ENCODE data around the gene AKR1C2.
"Not testable (repeated sequence)": the region's sequence is repeated elsewhere in the genome, so short reads cannot be mapped to it uniquely, and the experiment has no call there.

AKR1C2 gene

DNA sequence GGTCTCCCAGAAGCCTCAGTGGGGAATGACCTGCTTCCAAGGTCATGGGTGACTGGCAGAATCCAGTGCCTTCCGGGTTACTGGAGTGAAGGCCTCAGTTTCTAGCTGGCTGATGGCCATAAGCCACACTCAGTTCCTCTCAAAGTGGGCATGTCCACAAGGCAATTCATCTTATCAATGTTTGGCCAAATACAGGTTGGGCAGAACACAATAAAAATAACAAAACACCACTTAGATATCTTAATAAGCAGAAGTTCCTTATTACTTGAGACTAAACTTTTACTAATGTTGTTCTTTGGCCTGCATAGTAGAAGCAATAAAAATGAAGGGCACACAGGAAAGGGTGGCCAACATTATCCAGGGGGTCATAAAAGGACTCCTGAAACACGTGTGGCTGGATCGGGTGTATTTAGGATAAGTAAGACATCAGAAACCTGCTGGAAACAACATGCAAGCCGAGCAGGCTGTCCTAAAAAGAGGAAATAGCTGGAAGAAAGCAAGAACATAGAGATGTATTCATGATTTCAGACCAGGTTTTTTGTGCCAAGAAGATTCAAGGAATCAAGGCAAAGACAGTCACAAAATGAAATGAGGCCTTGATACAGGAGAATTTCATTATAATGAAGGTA lies 19.6 kb upstream of the AKR1C2 start:
- DNase-seq: no peak

DNA sequence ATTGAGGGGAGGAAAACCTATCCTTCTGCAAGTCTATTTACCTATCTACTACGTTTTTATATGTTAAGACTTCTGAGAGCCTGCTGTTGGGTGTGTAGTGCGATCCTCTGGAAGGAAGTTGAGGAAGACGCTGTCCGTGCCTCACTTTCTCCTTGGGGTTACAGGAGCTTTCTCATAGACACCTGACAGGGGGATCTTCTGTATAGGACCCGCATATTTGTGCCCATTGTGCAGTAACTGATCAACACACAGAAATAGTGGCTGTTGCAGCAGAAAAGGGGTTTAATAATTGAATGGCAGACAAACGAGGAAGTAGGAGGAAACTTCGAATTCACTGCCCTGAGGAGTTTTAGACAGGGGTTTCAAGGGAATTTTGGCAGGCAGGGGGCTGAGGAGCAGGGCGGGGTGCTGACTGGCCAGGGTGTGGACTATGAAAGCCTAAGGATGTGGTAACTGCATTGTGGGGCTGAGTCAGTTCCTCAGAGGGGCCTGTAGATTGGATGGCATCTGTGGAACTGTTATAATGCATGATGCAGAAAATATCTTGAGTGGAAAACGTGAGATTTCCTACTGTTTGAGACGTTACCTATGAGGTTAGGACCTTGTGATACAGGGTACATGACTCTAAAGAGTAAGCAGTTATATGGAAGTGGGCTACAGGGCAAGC lies 18.1 kb upstream of the AKR1C2 start:
- DNase-seq: not testable (repeated sequence)

DNA sequence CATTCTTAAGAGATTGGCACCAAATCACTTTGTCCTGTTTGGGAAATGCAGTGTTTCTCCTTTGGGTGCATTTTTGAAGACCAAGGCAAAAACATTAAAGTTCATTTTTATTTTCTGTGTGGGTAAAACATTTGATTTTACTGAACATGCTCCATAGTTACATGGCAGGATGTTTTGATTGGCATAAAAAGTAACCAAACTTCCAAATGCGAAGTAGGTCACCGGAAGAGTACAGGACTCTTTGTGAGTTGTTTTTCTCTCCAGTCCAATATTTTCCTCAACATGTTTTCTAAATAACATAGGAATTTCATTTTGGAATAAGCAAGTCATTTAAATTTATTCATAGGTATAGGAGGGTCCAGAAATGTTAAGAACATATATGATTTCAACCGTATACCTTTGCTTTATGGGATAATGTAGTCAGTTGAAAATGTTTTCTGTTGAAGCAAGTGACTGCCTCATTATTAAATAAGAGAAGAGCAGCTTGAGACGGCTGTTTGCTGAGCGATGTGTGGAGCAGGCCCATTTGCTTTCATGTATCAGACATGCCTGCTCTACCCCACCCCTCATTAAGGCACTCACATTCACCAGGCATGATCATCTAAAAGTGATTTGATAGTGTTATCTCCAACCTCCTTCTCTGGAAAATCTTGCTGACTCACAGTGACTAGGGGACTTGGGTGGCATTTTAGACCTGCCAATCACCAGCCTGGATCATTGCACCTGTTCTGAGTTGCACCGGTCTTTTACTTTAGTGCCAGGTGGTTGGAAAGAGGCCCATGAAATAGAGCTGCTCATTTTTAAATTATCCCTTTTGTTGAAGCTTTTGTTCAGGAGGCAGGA lies 16.3 kb upstream of the AKR1C2 start:
- DNase-seq: not testable (repeated sequence)

DNA sequence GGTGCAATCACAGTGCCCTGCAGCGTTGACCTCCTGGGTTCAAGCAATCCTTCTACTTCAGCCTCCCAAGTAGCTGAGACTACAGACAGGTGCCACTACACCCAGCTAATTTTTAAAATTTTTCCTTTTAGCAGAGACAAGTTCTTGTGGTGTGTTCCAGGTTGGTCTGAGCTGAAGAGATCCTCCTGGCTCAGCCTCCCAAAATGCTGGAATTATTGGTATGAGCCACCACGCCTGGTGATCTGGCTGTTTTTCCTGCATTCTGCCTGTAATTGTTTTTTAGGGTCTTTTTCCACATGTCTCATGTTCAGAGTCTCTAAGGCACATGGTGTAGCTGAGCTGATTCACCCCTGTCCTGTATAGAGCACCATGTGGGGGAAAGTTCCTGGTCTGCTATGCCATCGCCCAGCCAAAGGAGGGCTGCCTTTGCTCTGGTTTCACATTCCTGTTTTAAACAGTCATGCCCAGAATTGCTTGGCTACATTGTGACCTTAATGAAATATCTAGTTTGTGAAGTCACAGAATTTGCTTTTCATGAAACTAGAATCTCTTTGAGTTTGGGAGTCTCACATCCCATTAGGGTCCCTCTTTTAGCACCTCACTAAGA lies 15.1 kb upstream of the AKR1C2 start:
- not testable (repeated sequence) for DNase-seq

DNA sequence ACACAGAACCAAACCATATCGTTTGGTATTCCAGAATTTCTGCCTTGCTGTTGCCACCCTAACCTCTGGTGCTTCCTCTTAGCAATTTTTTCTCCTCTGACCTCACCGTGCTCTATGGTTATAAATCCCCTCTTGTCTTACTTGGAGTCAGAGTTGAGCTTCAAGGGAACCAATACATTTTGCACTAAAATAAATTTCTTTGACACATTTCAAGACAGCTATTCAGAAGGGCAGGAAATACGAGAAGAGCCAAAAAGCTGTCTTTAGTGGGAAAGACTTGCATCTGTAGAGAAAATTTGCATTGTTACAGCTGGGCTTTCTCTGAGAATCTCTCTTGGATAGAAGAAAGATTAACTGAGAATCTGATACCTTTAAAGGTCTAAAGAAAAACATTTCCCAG lies 14.5 kb upstream of the AKR1C2 start:
- no peak for DNase-seq

DNA sequence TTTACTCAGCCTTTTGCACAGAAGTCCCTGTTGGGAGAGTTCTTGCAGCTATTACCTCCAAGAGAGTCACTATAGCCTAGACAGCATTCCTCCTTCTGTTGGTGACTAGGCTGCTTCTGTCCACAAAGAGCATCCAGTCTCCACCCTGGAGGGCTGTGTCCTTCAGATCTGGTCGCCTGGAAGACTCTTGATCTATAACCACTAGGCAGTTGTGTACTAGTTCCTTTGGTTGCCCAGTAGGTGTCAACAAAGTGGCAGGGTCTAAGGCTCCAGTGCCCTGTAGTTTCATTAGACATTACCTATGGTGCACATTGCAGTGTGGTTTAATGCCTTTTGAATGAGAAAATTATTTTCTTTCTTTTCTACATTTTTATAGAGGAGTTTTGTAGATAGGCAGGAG lies 11.3 kb upstream of the AKR1C2 start:
- DNase-seq: no peak

DNA sequence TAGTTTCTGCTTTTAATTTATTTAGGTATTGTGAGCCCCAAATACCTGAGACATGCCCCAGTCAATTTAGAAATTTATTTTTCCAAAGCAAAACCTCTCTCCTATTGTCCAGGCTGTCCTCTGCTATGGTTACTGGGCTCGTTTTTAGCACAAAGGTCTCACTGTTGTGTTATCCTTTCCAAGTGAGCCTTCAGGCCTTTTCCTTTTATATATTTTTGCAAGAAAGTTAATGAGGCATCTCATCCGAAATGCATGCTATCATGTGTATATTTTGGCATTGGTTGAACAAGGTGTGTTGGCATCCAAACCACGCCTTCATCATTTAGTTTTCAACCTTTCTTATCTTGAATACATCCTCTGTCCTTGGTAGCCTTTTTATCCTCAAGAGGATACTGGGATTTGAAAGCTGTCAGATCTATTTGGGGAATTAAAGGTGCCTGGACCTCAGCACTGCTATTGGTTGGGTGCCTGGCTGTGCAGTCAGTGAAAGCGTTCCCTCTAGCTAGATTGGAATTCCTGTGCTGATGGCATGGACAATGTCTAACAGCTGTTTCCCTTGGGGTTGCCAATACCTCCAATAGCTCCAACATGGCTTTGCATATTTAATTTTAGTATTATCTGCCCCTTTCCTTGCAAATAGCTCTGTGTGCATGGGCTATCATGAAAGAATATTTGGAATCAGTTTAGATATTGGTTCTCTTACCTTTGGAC lies 10.7 kb upstream of the AKR1C2 start:
- not testable (repeated sequence) for DNase-seq

DNA sequence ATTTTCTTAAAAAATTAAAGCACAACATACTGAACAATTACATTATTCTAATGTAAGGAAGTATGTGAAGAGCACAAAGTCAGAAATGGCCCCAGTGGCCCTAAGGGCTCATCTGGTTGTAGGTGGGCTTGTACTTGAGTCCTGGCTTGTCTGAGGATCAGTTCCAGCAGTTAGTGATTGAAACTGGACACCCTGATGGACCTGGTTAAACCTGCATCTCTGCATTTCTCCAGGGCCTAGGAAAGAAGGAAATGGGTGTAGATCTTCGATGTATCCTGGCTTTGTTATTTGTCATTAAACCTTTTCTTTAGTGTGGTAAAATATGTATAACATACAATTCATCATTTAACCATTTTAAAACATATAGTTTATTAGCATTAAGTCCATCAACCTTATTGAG lies 9.7 kb upstream of the AKR1C2 start:
- DNase-seq: no peak

DNA sequence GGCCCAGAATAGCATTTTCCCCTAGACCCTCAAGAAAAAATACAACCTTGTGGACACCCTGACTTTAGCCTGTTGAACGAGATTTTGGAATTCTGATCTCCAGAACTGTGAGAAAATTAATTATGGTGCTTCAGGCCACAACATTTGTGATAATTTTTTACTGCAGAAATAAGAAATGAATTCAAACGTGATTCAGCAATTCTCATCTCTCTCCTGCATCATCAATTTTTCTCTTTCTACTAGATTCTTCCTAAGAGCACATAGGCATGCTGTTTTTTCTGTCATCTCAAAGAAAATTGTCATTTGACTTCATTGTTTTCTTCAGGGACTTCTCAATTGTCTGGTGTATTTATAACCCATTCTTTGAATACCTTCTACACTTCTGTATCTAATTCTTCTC lies 8.9 kb upstream of the AKR1C2 start:
- no peak for DNase-seq

DNA sequence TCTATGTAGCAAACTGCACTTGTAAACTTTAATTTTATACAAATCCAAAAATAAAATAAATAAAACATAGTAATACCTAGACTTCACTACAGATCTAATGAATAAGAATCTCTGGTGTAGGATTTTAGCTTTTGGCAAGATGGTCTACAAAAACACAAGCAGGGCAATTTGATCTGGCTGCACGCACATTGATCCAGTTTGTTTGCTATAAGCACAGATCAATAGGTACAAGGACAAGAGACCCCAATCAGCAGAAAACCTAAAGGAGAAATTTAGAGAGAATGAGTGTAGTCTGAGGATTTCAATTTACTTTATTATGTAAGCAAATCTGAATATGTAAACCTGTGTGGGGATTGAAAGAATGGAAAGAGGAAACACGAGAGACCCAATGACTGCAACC lies 7.7 kb upstream of the AKR1C2 start:
- DNase-seq: not testable (repeated sequence)

DNA sequence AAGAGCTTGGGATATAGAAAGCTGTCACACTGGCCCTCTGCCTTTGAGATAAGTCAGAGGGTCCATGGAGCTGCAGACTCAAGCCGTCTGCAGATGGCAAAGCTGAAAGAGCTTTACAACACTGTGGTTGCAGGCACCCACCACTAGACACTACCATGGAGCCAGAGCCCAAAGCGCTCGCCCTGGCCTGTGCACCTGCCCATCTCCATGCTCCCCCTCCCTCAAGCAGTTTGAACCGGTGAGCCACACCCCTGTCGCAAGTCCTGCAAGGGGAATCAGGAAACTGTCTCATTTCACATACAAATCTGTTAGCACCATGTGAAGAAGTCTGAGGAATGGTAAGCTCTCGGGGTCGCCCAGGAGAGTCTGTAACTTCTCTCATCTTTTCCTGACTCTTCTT lies 6.4 kb upstream of the AKR1C2 start:
- not testable (repeated sequence) for DNase-seq

DNA sequence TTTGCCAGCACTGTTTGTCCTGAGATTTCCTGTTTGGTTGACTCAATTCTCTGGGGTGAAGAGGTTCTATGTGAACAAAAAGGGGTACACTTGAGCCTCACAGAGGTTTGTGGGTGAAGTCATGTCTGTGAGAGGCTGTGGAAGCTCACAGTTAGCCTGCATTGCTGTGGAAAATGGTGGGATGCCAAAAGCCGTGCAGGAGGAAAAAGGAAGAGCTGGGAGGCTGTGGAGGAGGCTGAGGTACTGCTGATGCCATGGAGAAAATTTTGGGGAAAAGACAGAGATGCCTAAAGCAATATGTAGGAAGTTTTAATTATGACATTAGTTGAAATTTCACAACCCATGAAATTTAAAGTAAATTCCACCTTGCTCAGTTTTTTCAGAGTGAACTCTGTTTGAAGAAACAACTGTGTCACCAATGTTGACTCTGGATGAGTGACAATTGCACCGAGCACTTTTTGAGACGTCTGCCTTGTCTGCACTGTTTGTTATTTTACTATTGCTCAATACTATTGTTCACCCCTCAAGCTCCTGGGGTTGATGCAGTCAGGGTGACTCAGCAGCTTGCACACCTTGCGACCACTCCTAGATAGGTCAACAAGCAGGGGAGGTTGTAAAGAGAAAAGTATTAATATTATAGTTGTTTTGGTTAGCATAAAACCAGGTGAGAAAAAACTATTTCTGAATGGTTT lies 5.3 kb upstream of the AKR1C2 start:
- DNase-seq: not testable (repeated sequence)

DNA sequence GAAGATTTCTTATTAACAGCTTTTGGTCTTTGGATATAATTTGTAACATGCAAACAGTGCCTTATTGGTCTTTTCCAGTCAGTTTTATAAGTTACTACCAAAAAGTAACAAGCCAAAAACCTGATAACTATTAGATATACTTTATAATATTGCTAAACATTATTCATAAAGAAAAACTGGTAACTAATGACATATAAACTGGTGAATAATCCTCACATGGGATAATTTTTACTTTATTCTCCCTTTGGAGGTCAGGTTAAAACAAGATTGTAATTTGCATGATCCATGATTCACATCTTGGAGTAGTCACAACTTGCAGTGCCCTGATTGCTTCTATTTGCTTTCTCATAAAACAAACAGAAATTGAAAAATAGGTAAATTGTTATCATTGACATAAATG lies 844 bp upstream of the AKR1C2 start:
- DNase-seq: not testable (repeated sequence)

DNA sequence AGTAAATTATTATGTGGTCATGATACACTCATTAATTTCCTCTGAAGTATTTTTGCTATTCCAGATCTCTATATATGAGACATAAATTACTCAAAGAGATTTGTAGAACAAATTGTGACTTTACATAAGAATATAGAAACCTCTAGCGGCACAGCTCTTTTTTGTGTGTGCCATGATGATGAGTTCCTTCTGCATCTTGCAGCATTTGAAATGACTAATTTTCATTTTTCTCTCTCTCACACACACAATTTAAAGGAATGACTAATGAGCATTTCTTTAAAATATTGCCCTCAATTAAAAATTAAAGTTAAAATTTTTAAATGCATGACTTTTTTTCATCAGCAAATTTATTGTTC lies 351 bp upstream of the AKR1C2 start:
- DNase-seq: not testable (repeated sequence)

DNA sequence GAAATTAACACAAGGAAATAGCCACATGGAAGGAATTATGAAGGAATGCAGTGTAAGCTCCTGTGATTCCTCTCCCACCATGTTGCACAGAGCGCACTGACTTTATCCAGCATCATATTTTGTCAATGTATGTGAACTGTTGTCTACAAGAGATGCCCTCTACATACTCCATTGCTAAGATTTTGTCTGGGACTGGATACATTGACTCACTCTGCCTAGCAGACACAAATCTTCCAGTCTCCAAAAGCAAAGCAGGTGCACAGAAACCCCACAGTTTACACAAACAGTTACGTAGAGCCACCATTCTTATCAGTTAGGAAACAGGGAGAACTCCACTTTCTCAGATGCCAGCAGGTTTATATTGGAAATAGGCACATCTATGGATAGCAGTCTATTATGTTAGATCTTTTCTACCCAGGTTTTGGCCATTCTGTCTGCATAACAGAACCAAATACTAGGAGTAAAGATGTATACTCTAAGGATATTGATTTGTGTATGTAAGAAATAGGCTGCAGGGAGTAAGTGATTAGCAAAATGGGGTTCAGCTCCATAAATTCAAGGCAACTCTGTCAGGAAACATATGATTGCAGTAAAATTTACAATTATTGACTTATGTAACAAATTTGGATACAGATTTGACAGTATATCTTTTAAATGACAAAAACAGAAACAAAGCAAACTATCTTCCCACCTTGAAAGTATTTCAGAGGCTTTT lies 1.5 kb downstream of the AKR1C2 start:
- DNase-seq: no peak

DNA sequence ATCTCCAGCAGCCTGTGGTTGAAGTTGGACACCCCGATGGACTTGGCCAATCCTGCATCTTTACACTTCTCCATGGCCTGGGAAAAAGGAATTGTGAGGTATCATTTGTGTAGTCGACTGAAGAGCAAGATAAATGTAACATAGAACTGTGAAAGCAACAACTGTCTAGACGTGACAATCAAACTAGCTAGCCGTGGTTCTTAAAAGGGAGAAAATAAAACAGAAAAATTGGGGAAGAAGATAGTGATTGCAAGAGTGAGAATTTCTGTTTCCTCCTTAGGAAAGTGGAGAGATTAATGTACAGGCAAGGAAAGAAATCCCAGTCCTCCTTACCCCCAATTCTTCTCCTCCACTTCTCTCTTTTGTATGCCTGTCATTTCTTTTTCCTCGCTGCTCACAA lies 5.0 kb downstream of the AKR1C2 start:
- DNase-seq: no peak

DNA sequence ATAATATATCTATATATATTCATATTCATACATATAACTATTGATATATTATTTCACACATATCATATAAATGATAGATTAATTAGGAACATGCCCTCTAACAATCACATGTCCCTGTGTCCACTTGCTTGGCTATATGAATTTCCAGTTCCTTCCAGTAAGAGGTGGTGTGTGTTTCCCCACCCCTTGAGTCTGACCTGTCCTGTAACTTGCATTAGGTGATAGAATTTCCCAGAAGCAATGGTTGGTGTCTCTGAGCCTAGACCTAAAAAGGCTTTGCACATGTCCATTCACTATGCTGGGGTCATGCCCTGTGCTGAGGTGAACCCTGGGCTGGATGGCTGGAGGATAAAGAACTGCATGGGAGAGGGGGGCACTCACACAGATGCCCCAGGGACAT lies 9.4 kb downstream of the AKR1C2 start:
- not testable (repeated sequence) for DNase-seq

DNA sequence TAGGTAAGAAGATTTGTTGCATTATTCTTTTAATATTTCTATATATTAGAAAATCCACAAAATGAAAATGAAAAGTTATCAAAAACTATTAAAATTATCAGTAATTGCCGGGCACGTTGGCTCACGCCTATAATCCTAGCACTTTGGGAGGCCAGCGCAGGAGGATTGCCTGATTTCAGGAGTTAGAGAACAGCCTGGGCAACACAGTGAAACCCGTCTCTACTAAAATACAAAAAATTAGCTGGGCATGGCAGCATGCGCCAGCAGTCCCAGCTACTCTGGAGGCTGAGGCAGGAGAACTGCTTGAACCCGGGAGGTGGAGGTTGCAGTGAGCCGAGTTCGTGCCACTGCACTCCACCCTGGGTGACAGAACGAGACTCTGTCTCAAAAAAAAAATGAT lies 11.1 kb downstream of the AKR1C2 start:
- DNase-seq: not testable (repeated sequence)

DNA sequence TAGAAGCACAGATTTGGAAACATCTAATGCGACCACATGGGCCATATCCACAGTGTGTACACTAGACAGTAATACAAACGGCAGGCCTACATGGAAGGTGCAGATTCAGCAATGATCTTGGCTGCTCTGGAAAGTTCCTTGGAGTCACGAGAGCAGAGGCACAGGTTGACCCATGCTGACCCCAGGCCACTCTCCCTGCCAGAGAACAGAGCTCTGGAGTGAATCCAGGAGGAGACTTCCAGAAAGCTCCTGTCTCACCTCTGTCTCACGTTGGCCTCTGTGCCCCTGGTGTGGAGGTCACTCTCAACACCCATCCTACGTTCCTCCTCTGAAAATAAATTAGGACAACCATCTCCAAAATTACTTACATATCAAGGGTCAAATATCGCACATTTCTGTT lies 12.2 kb downstream of the AKR1C2 start:
- DNase-seq: not testable (repeated sequence)

DNA sequence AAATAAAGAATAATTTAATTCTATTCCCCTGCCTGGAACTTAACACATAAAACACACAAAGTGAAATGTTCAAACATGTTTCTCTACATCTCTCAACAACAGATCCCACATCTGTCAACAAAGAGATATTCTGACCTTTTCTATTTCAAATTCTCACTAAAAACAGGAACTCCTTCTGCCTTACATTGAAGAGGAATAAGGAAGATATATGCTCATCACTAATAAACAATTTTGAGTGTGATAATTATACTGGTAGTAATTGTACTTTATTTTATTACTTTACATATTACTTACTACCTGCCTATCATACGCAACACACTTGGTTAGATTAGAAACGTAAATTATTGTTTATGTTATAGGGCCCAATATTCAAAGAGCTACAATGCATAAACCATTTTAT lies 13.4 kb downstream of the AKR1C2 start:
- no peak for DNase-seq

DNA sequence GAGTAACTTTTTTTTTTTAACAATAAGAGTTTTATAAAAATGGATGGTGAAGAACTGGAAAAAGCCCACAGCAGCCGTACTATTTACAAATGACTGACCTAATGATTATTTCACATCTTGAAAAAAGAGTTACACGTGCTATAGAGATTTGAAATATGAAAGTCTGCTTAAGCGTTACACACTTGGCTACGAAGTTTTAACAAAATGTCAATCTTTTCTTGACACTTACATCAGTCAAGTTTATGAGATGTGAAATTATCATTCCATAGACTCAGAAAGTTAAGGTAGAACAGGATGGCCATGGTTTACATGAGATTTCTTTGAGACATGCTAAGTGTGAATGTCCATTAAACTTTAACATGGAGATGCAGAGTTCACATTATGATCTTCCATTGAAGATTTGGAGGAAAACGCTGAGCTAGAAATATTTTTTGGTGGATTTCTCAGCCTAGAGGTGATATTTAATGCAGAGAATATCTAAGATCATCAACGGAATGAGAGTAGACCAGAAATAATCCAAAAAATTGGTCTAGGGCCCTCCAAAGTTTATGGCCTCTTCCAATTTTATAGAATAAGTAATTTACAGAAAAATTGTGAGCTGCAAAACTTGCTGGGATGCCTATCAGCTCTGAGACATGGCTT lies 15.5 kb downstream of the AKR1C2 start:
- DNase-seq: not testable (repeated sequence)

Measured in AML-193 (cell line).